H1 (cell line): ENCODE data around the gene TNS4. TPM values are rescaled to one million over a fixed set of nuclear protein-coding genes. Genes with fewer than 3 reads are reported as not detected.

Source experiments
- BACH1 ChIP-seq: IDR thresholded peaks from 2 replicates; pipeline ENCODE4 v1.6.1; 2012; ENCODE audit warnings: low read length, improper control_type of control experiment
- BCL11A ChIP-seq, 2 experiments: IDR thresholded peaks; one replicate each; pipeline ENCODE4 v1.6.1; 2011; ENCODE audit warnings: low read depth in 2 of 2, low read length in 2 of 2, mild to moderate bottlenecking in 2 of 2
- CHD1 ChIP-seq: IDR thresholded peaks from 2 replicates; pipeline ENCODE4 v1.6.1; 2012; ENCODE audit warnings: low read depth, low read length, improper control_type of control experiment
- CREB1 ChIP-seq: IDR thresholded peaks from 2 replicates; pipeline ENCODE4 v1.6.1; 2012; ENCODE audit warnings: inconsistent platforms
- CTBP2 ChIP-seq: IDR thresholded peaks from 2 replicates; pipeline ENCODE4 v1.7.0; 2011; ENCODE audit warnings: borderline replicate concordance, mild to moderate bottlenecking, moderate library complexity, mixed read lengths, low read length; ENCODE audit not compliant: insufficient read depth, insufficient read length
- POLR2AphosphoS5 ChIP-seq: IDR thresholded peaks from 2 replicates; pipeline ENCODE4 v1.6.1; 2011; ENCODE audit warnings: low read depth, low read length
- TCF12 ChIP-seq: IDR thresholded peaks from 2 replicates; pipeline ENCODE4 v1.6.1; 2011; ENCODE audit warnings: low read depth, mild to moderate bottlenecking, low read length
- ZNF274 ChIP-seq: IDR thresholded peaks from 2 replicates; pipeline ENCODE4 v1.7.0; 2012; ENCODE audit warnings: low read length, borderline replicate concordance; ENCODE audit errors: extremely low read depth
- polyA plus RNA-seq, 7 experiments: library from polyadenylated mRNA; depleted of rRNA in 3 of 7; stranded (reverse) in 5 of 7; unstranded in 2 of 7; fragments of >200 nt in 5 of 7; fragments of 200-250 nt in 2 of 7; gene quantifications; 1 replicate in 5 of 7; 2 replicates in 1 of 7; 4 replicates in 1 of 7; pipeline versions ENCODE4 v1.2.1 to v1.2.3, GENCODE V29; 2011 to 2013; ENCODE audit warnings: missing spikeins in 2 of 7, mixed read lengths in 2 of 7
- total RNA-seq: library from RNA; stranded (reverse); fragmentation: NEBNext Ultra II Directional; extraction: Animal tissue kit (Norgen Biotek cat#: 25700); gene quantifications from 2 replicates; pipeline ENCODE4 v1.2.1, GENCODE V29; 2021
- TF ChIP-seq, protein P1 (sequence below), 3 experiments: IDR thresholded peaks; 1 replicate in 2 of 3; 2 replicates in 1 of 3; pipeline versions ENCODE4 v1.5.1 to v1.6.1; 2011; ENCODE audit warnings: low read length in 3 of 3, mild to moderate bottlenecking in 3 of 3, inconsistent platforms in 2 of 3, low read depth in 1 of 3, moderate library complexity in 1 of 3; ENCODE audit not compliant: insufficient read depth in 1 of 3; ENCODE audit errors: control extremely low read depth in 1 of 3

The TNS4 gene
- total and polyA plus RNA-seq, 2 of the 8 experiments (the other 6 are each of a cell fraction or from before 2014, with no cell fraction given): 0.20 to 0.21 TPM

DNA sequence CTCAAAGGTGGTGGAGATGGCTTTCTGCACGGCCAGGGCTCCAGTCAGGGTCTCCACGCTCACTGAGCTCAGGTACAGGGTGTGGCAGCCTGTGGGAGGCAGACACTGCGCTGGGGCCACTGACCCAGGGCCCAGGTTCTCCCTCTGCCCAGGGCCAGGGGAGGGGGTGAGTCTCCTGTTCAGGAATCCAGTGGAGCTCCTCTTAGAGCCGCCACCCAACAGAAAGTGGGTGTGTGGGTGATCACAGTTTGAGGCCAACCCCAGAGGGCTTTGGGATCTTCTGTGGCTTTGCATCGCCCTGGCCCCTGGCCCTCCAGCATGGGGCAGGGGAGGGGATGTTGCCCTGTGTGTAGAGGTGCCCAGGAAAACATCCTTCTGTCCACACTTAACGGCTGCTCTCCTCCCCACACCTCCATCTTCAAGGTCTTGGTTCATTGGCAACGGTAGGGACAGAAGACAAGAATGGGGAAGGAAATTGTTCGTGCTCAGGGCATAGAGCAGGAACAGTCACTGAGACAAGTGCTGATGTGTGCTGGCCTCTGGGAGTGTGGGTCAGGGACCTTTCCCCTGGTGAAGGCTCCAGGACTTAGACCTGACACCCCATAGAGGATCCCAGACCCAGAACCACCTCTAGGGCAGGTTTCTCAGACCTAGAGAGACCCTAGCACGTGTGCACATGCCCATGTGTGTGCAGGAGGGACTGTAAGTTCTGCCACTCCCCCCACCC lies 21.5 kb downstream of the TNS4 start (continued):
- no peak for TF ChIP-seq CHD1
- TF ChIP-seq CREB1: no peak
- no peak for TF ChIP-seq BACH1
- TF ChIP-seq CTBP2: no peak
- TF ChIP-seq, protein P1, sequence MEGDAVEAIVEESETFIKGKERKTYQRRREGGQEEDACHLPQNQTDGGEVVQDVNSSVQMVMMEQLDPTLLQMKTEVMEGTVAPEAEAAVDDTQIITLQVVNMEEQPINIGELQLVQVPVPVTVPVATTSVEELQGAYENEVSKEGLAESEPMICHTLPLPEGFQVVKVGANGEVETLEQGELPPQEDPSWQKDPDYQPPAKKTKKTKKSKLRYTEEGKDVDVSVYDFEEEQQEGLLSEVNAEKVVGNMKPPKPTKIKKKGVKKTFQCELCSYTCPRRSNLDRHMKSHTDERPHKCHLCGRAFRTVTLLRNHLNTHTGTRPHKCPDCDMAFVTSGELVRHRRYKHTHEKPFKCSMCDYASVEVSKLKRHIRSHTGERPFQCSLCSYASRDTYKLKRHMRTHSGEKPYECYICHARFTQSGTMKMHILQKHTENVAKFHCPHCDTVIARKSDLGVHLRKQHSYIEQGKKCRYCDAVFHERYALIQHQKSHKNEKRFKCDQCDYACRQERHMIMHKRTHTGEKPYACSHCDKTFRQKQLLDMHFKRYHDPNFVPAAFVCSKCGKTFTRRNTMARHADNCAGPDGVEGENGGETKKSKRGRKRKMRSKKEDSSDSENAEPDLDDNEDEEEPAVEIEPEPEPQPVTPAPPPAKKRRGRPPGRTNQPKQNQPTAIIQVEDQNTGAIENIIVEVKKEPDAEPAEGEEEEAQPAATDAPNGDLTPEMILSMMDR (IDR thresholded peaks at IDR 0.05; ENCODE audit: control extremely low read depth in 1 of 3, insufficient read depth in 1 of 3, low read depth in 1 of 3, low read length in 3 of 3): no peak
- TF ChIP-seq TCF12: no peak
- TF ChIP-seq BCL11A (IDR thresholded peaks at IDR 0.05; ENCODE audit: low read depth in 2 of 2, low read length in 2 of 2): no peak
- TF ChIP-seq ZNF274: no peak
- TF ChIP-seq POLR2AphosphoS5: no peak
